Ishikawa (cell line): ENCODE results near the gene ANKRD12.

Source experiments
- CEBPB ChIP-seq: IDR thresholded peaks from 2 replicates; pipeline ENCODE4 v1.6.1; 2012
- CREB1 ChIP-seq: IDR thresholded peaks from 2 replicates; pipeline ENCODE4 v1.6.1; 2012; ENCODE audit warnings: low read depth
- EGR1 ChIP-seq: IDR thresholded peaks from 2 replicates; pipeline ENCODE4 v1.6.1; 2012
- EP300 ChIP-seq: IDR thresholded peaks from 2 replicates; pipeline ENCODE4 v1.6.1; 2012; ENCODE audit warnings: borderline replicate concordance
- FOXM1 ChIP-seq: IDR thresholded peaks from 2 replicates; pipeline ENCODE4 v1.6.1; 2012; ENCODE audit warnings: low read depth, borderline replicate concordance
- MAX ChIP-seq: IDR thresholded peaks from 2 replicates; pipeline ENCODE4 v1.6.1; 2012
- NFIC ChIP-seq: IDR thresholded peaks from 2 replicates; pipeline ENCODE4 v1.6.1; 2012
- RAD21 ChIP-seq: IDR thresholded peaks from 2 replicates; pipeline ENCODE4 v1.6.1; 2012; ENCODE audit warnings: low read depth
- REST ChIP-seq: IDR thresholded peaks from 2 replicates; pipeline ENCODE4 v1.6.1; 2012; ENCODE audit warnings: low read depth, mild to moderate bottlenecking
- TAF1 ChIP-seq: IDR thresholded peaks from 2 replicates; pipeline ENCODE4 v1.6.1; 2012; ENCODE audit warnings: low read depth, mild to moderate bottlenecking
- TCF12 ChIP-seq: IDR thresholded peaks from 2 replicates; pipeline ENCODE4 v1.6.1; 2012; ENCODE audit warnings: low read depth
- TEAD4 ChIP-seq: IDR thresholded peaks from 2 replicates; pipeline ENCODE4 v1.6.1; 2012
- USF1 ChIP-seq: IDR thresholded peaks from 2 replicates; pipeline ENCODE4 v1.6.1; 2012
- YY1 ChIP-seq: IDR thresholded peaks from 2 replicates; pipeline ENCODE4 v1.6.1; 2012; ENCODE audit warnings: low read depth
- ZBTB7A ChIP-seq: IDR thresholded peaks from 2 replicates; pipeline ENCODE4 v1.6.1; 2012; ENCODE audit warnings: low read depth

Gene ANKRD12

GRCh38 chr18:9097349-9097748, 39.2 kb upstream of the ANKRD12 start:
- TF ChIP-seq REST, result no peak

GRCh38 chr18:9100796-9101195, 35.8 kb upstream of the ANKRD12 start:
- no peak for TF ChIP-seq FOXM1
- TF ChIP-seq TAF1, result no peak
- TF ChIP-seq CREB1, result no peak
- TF ChIP-seq TCF12, result no peak
- no peak for TF ChIP-seq EP300
- TF ChIP-seq RAD21, result no peak
- TF ChIP-seq EGR1, result no peak
- no peak for TF ChIP-seq MAX
- TF ChIP-seq REST, result no peak
- TF ChIP-seq TEAD4, result no peak
- no peak for TF ChIP-seq USF1
- TF ChIP-seq NFIC, result no peak
- TF ChIP-seq ZBTB7A, result no peak
- TF ChIP-seq CEBPB, result no peak
- TF ChIP-seq YY1, result no peak

GRCh38 chr18:9101730-9102507, 34.7 kb upstream of the ANKRD12 start:
- TF ChIP-seq TEAD4 (no peak), CEBPB (no peak), ZBTB7A (peak; percentile 16; the same call in 1 of the 2 replicates), CREB1 (peak; percentile 58; the same call in 1 of the 2 replicates)

GRCh38 chr18:9102508-9103375, 33.8 kb upstream of the ANKRD12 start, which contains the start of gene NDUFV2:
NDUFV2 (plus strand) TSS chr18:9102699; CDS start chr18:9102744, 45 bp downstream.
- TF ChIP-seq MAX, result peak; percentile 56
- TF ChIP-seq CEBPB, result no peak
- no peak for TF ChIP-seq USF1
- TF ChIP-seq TCF12, result 0 out of 2 replicates have a peak, but pooled peaks have one; percentile 36
- TF ChIP-seq REST, result no peak
- no peak for TF ChIP-seq FOXM1
- peak; percentile 88 for TF ChIP-seq YY1
- TF ChIP-seq TAF1, result peak; percentile 87
- 0 out of 2 replicates have a peak, but pooled peaks have one; percentile 16 for TF ChIP-seq NFIC
